H9 (cell line): ENCODE results near the gene SCN8A. TPM values are rescaled to one million over a fixed set of nuclear protein-coding genes. Genes with fewer than 3 reads are reported as not detected.

Source experiments
- DNase-seq: peaks from one replicate; pipeline ENCODE4 v3.0.0-alpha.2; 2017
- H2AFZ ChIP-seq: one replicate; pipeline ENCODE4 v1.6.1; 2013; ENCODE audit warnings: mild to moderate bottlenecking, low read length, control low read depth, moderate library complexity
- H2AK5ac ChIP-seq: 2 replicates; pipeline ENCODE4 v1.6.1; 2013; ENCODE audit warnings: low read length, control low read depth, mixed read lengths; ENCODE audit not compliant: insufficient read length
- H2BK120ac ChIP-seq: one replicate; pipeline ENCODE4 v1.6.1; 2013; ENCODE audit warnings: low read depth, mild to moderate bottlenecking, low read length, control low read depth, inconsistent platforms; ENCODE audit not compliant: poor library complexity, severe bottlenecking
- H2BK12ac ChIP-seq: 2 replicates; pipeline ENCODE4 v1.6.1; 2013; ENCODE audit warnings: low read length, control low read depth, mixed read lengths, low read depth; ENCODE audit not compliant: insufficient read length
- H2BK15ac ChIP-seq: 2 replicates; pipeline ENCODE4 v1.6.1; 2013; ENCODE audit warnings: low read depth, low read length, control low read depth
- H2BK20ac ChIP-seq: one replicate; pipeline ENCODE4 v1.6.1; 2013; ENCODE audit warnings: low read depth, mild to moderate bottlenecking, low read length, control low read depth, inconsistent platforms; ENCODE audit not compliant: poor library complexity, severe bottlenecking
- H2BK5ac ChIP-seq: 2 replicates; pipeline ENCODE4 v1.6.1; 2013; ENCODE audit warnings: low read length, control low read depth, mixed read lengths; ENCODE audit not compliant: insufficient read length
- H3K14ac ChIP-seq: 2 replicates; pipeline ENCODE4 v1.6.1; 2013; ENCODE audit warnings: low read length, control low read depth; ENCODE audit not compliant: insufficient read depth
- H3K18ac ChIP-seq: 2 replicates; pipeline ENCODE4 v1.6.1; 2013; ENCODE audit warnings: low read depth, mild to moderate bottlenecking, mixed read lengths, low read length, control low read depth; ENCODE audit not compliant: insufficient read length
- H3K23ac ChIP-seq: 2 replicates; pipeline ENCODE4 v1.6.1; 2013; ENCODE audit warnings: low read length, control low read depth, mixed read lengths, low read depth; ENCODE audit not compliant: insufficient read length
- H3K23me2 ChIP-seq: 2 replicates; pipeline ENCODE4 v1.6.1; 2013; ENCODE audit warnings: low read depth, mild to moderate bottlenecking, mixed read lengths, low read length, control low read depth; ENCODE audit not compliant: insufficient read length, poor library complexity, severe bottlenecking
- H3K27ac ChIP-seq: 2 replicates; pipeline ENCODE4 v1.5.1; 2013; ENCODE audit warnings: low read length, control low read depth, mixed read lengths, low read depth; ENCODE audit not compliant: insufficient read length
- H3K27me3 ChIP-seq: 2 replicates; pipeline ENCODE4 v1.6.1; 2013; ENCODE audit warnings: low read length, control low read depth, inconsistent platforms; ENCODE audit not compliant: insufficient read depth
- H3K4ac ChIP-seq: 2 replicates; pipeline ENCODE4 v1.6.1; 2013; ENCODE audit warnings: low read depth, mild to moderate bottlenecking, control low read depth, inconsistent platforms, low read length, moderate library complexity
- H3K4me1 ChIP-seq: 2 replicates; pipeline ENCODE4 v1.6.1; 2013; ENCODE audit warnings: low read length, control low read depth, inconsistent platforms; ENCODE audit not compliant: insufficient read depth
- H3K4me2 ChIP-seq: 2 replicates; pipeline ENCODE4 v1.6.1; 2013; ENCODE audit warnings: low read length, control low read depth, mixed read lengths; ENCODE audit not compliant: insufficient read length, insufficient read depth
- H3K56ac ChIP-seq: 2 replicates; pipeline ENCODE4 v1.6.1; 2013; ENCODE audit warnings: low read depth, mild to moderate bottlenecking, mixed read lengths, low read length, control low read depth; ENCODE audit not compliant: insufficient read length
- H3K79me1 ChIP-seq: 2 replicates; pipeline ENCODE4 v1.6.1; 2013; ENCODE audit warnings: low read depth, mild to moderate bottlenecking, moderate library complexity, low read length, control low read depth, inconsistent platforms; ENCODE audit not compliant: insufficient read depth, poor library complexity, severe bottlenecking
- H3K79me2 ChIP-seq: 2 replicates; pipeline ENCODE4 v1.6.1; 2013; ENCODE audit warnings: low read length, control low read depth, inconsistent platforms; ENCODE audit not compliant: insufficient read depth
- H3K9ac ChIP-seq: 2 replicates; pipeline ENCODE4 v1.6.1; 2013; ENCODE audit warnings: low read length, control low read depth, mixed read lengths; ENCODE audit not compliant: insufficient read length; ENCODE audit errors: extremely low read depth
- H3K9me3 ChIP-seq: one replicate; pipeline ENCODE4 v1.6.1; 2013; ENCODE audit warnings: low read depth, low read length, inconsistent platforms; ENCODE audit not compliant: control insufficient read depth
- H3T11ph ChIP-seq: one replicate; pipeline ENCODE4 v1.6.1; 2013; ENCODE audit warnings: mild to moderate bottlenecking, low read length, control low read depth, inconsistent platforms
- H4K20me1 ChIP-seq: one replicate; pipeline ENCODE4 v1.6.1; 2013; ENCODE audit not compliant: control insufficient read depth, insufficient read length, insufficient read depth
- H4K5ac ChIP-seq: 2 replicates; pipeline ENCODE4 v1.6.1; 2013; ENCODE audit warnings: low read depth, mild to moderate bottlenecking, mixed read lengths, low read length, control low read depth; ENCODE audit not compliant: insufficient read length
- H4K8ac ChIP-seq: replicated peaks from 2 replicates; pipeline ENCODE4 v1.6.1; 2013; ENCODE audit warnings: low read length, control low read depth, mixed read lengths, low read depth; ENCODE audit not compliant: insufficient read length
- H4K91ac ChIP-seq: 2 replicates; pipeline ENCODE4 v1.6.1; 2013; ENCODE audit warnings: low read depth, mild to moderate bottlenecking, moderate library complexity, mixed read lengths, low read length, control low read depth; ENCODE audit not compliant: insufficient read length
- H3K27ac Mint-ChIP-seq, 3 experiments: 2 replicates in 2 of 3; 3 replicates in 1 of 3; pipeline ENCODE4 v1.8.0; 2020 to 2021; ENCODE audit warnings: mixed read lengths in 3 of 3, mild to moderate bottlenecking in 1 of 3, moderate library complexity in 1 of 3
- H3K27me3 Mint-ChIP-seq: 2 replicates; pipeline ENCODE4 v1.8.0; 2021; ENCODE audit warnings: low read depth, mild to moderate bottlenecking, moderate library complexity, mixed read lengths
- H3K36me3 Mint-ChIP-seq, 3 experiments: 2 replicates in 2 of 3; 3 replicates in 1 of 3; pipeline ENCODE4 v1.8.0; 2020 to 2021; ENCODE audit warnings: low read depth in 3 of 3, mixed read lengths in 3 of 3; ENCODE audit not compliant: insufficient read depth in 1 of 3
- H3K4me1 Mint-ChIP-seq, 2 experiments: 2 replicates each; pipeline ENCODE4 v1.8.0; 2020; ENCODE audit warnings: mixed read lengths in 2 of 2
- H3K4me3 Mint-ChIP-seq, 2 experiments: 2 replicates in 1 of 2; 3 replicates in 1 of 2; pipeline ENCODE4 v1.8.0; 2020 to 2021; ENCODE audit warnings: mild to moderate bottlenecking in 2 of 2, mixed read lengths in 2 of 2, moderate library complexity in 1 of 2
- H3K9me3 Mint-ChIP-seq, 2 experiments: 2 replicates in 1 of 2; 3 replicates in 1 of 2; pipeline ENCODE4 v1.8.0; 2020; ENCODE audit warnings: mild to moderate bottlenecking in 2 of 2, mixed read lengths in 2 of 2, moderate library complexity in 1 of 2
- WGBS: extraction: QIAGEN DNeasy Blood & Tissue Kit; methylation state at CpG from one replicate; pipeline ENCODE4 v1.1.7; 2013; ENCODE audit warnings: missing lambda C conversion rate, low lambda C conversion rate, mixed read lengths; ENCODE audit not compliant: insufficient read length; ENCODE audit errors: extremely low coverage; 5-methylcytosine and 5-hydroxymethylcytosine counted together
- total RNA-seq: library from RNA; stranded (reverse); gene quantifications from 2 replicates; pipeline ENCODE4 v1.2.1, GENCODE V29; 2021
- TF ChIP-seq, protein P1 (sequence below): fragments of 200-600 bp; sonication (generic); conservative IDR thresholded peaks from 3 replicates; pipeline ENCODE4 v1.8.0; 2021; ENCODE audit warnings: antibody characterized with exemption, mild to moderate bottlenecking

Gene SCN8A
- total RNA-seq, 1 experiment from 2014 or later, result 15.2 TPM

DNA sequence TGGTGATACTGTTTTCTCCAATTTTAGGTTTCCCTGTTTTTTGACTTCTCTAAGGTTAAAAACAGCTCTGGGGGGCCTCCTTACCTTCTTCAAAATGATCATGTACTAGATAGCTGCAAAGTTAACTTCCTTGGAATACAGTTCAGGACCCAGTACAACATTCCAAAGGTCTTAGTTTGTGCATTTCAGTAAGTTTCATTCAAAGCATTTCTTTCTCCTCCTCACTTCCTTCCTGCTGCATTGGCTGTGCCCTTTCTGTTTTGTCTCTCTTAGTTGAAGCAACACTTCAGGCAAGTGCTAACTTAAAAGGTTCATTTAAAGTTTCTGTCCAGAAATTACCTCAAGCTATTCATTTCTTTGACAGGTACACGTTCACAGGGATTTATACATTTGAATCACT, 95.7 kb downstream of the SCN8A start:
- no peaks in the 10 kb centered on the region for H3K23me2 ChIP-seq
- no peak overlapping the region for H2AK5ac ChIP-seq
- H3K4ac ChIP-seq, result no peak overlapping the region
- no peak overlapping the region for H2AFZ ChIP-seq
- H3K4me1 ChIP-seq, result peaks cover 2% of the 10 kb centered on the region; the same call in 1 of the 2 replicates
- TF ChIP-seq, protein P1, sequence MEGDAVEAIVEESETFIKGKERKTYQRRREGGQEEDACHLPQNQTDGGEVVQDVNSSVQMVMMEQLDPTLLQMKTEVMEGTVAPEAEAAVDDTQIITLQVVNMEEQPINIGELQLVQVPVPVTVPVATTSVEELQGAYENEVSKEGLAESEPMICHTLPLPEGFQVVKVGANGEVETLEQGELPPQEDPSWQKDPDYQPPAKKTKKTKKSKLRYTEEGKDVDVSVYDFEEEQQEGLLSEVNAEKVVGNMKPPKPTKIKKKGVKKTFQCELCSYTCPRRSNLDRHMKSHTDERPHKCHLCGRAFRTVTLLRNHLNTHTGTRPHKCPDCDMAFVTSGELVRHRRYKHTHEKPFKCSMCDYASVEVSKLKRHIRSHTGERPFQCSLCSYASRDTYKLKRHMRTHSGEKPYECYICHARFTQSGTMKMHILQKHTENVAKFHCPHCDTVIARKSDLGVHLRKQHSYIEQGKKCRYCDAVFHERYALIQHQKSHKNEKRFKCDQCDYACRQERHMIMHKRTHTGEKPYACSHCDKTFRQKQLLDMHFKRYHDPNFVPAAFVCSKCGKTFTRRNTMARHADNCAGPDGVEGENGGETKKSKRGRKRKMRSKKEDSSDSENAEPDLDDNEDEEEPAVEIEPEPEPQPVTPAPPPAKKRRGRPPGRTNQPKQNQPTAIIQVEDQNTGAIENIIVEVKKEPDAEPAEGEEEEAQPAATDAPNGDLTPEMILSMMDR, result no peak
- H3K9me3 ChIP-seq, result no peaks in the 10 kb centered on the region
- no peak overlapping the region for H4K91ac ChIP-seq
- no peak overlapping the region for H3T11ph ChIP-seq
- no peak overlapping the region for H2BK15ac ChIP-seq
- no peak overlapping the region for H3K18ac ChIP-seq
- Mint-ChIP-seq H3K27me3 (no peaks in the 10 kb centered on the region), H3K4me3 (no peak overlapping the region), H3K9me3 (no peaks in the 10 kb centered on the region), H3K4me1 (peaks cover 24 to 34% of the 10 kb centered on the region in 2 experiments), H3K36me3 (peaks cover 0 to 7% (median 0%) of the 10 kb centered on the region in 3 experiments; a peak in 1 of 7 replicates), H3K27ac (no peak overlapping the region; a peak in 2 of 7 replicates)
- no peak for DNase-seq
- H3K9ac ChIP-seq, result no peak overlapping the region
- no peak overlapping the region for H4K8ac ChIP-seq
- no peaks in the 10 kb centered on the region for H3K27me3 ChIP-seq
- no peaks in the 10 kb centered on the region for H3K79me1 ChIP-seq
- no peaks in the 10 kb centered on the region for H3K79me2 ChIP-seq
- H4K5ac ChIP-seq, result no peak overlapping the region
- no peak overlapping the region for H2BK20ac ChIP-seq
- H2BK5ac ChIP-seq, result no peak overlapping the region
- H3K14ac ChIP-seq, result no peak overlapping the region
- H3K27ac ChIP-seq, result no peak overlapping the region
- no peak overlapping the region for H3K4me2 ChIP-seq
- no peak overlapping the region for H2BK120ac ChIP-seq
- H4K20me1 ChIP-seq, result no peaks in the 10 kb centered on the region
- no CpG with 5 or more reads among the region's 1 CpG for WGBS
- H3K56ac ChIP-seq, result no peak overlapping the region
- H2BK12ac ChIP-seq, result no peak overlapping the region
- no peak overlapping the region for H3K23ac ChIP-seq
